HEK293 (cell line): ENCODE results near the gene TRAPPC3L.

Experiments used
- CTCF ChIA-PET: fragments of 350-600 bp; formaldehyde crosslinking; extraction: SDS; loops from one replicate; lab custom pipeline; 2021; ENCODE audit warnings: antibody characterized with exemption; lab: Yijun Ruan, JAX
- POLR2A ChIA-PET: fragments of 300-600 bp; formaldehyde crosslinking; extraction: SDS; loops from one replicate; lab custom pipeline; 2020; ENCODE audit warnings: antibody characterized with exemption, inconsistent platforms; lab: Yijun Ruan, JAX
- H3K27ac ChIP-seq: fragments of 200-500 bp; sonication (Bioruptor generic); 2 replicates; pipeline ENCODE4 v1.5.1; 2014; ENCODE audit warnings: low read depth, low read length, control low read depth, inconsistent platforms; ENCODE audit errors: extremely low read depth
- H3K36me3 ChIP-seq, 2 experiments: fragments of 200-500 bp in 1 of 2; sonication (Bioruptor generic) in 1 of 2; 1 replicate in 1 of 2; 2 replicates in 1 of 2; pipeline ENCODE4 v1.5.1; 2014 to 2017; ENCODE audit warnings: inconsistent platforms in 2 of 2, low read length in 2 of 2; ENCODE audit not compliant: control insufficient read depth in 2 of 2, insufficient read depth in 1 of 2
- H3K4me1 ChIP-seq: fragments of 200-500 bp; sonication (Bioruptor generic); 2 replicates; pipeline ENCODE4 v1.5.1; 2014; ENCODE audit warnings: mild to moderate bottlenecking, low read length, inconsistent platforms; ENCODE audit not compliant: control insufficient read depth, insufficient read depth
- H3K4me3 ChIP-seq: 2 replicates; pipeline ENCODE4 v1.5.1; 2011; ENCODE audit warnings: low read depth, mild to moderate bottlenecking, control low read depth, low read length, moderate library complexity
- H3K9me3 ChIP-seq: fragments of 200-500 bp; sonication (Bioruptor generic); 2 replicates; pipeline ENCODE4 v1.5.1; 2014; ENCODE audit warnings: low read depth, low read length, inconsistent platforms; ENCODE audit not compliant: control insufficient read depth, insufficient read depth
- IKZF3 ChIP-seq: fragments of 450-650 bp; IDR thresholded peaks from 2 replicates; pipeline ENCODE4 v1.5.0; 2018; ENCODE audit warnings: missing biosample characterization, mild to moderate bottlenecking, missing genetic modification characterization, moderate library complexity
- KLF7 ChIP-seq: fragments of 450-650 bp; formaldehyde crosslinking; IDR thresholded peaks from 2 replicates; pipeline ENCODE4 v1.5.1; 2016; ENCODE audit warnings: missing biosample characterization, missing genetic modification characterization, borderline replicate concordance
- RBAK ChIP-seq: fragments of 450-650 bp; formaldehyde crosslinking; IDR thresholded peaks from 2 replicates; pipeline ENCODE4 v1.5.1; 2016; ENCODE audit warnings: missing biosample characterization, missing genetic modification characterization
- SP2 ChIP-seq: fragments of 450-650 bp; formaldehyde crosslinking; IDR thresholded peaks from 2 replicates; pipeline ENCODE4 v1.5.1; 2016; ENCODE audit warnings: missing biosample characterization, missing genetic modification characterization
- TCF7L2 ChIP-seq: IDR thresholded peaks from 2 replicates; pipeline ENCODE4 v1.6.1; 2011; ENCODE audit warnings: low read depth, mild to moderate bottlenecking, inconsistent platforms, low read length, moderate library complexity, borderline replicate concordance
- YY2 ChIP-seq: fragments of 450-650 bp; formaldehyde crosslinking; IDR thresholded peaks from 2 replicates; pipeline ENCODE4 v1.5.1; 2016; ENCODE audit warnings: missing biosample characterization, missing genetic modification characterization
- ZBTB48 ChIP-seq: fragments of 450-650 bp; formaldehyde crosslinking; IDR thresholded peaks from 2 replicates; pipeline ENCODE4 v1.5.1; 2016; ENCODE audit warnings: missing biosample characterization, missing genetic modification characterization
- ZFP37 ChIP-seq: fragments of 450-650 bp; formaldehyde crosslinking; IDR thresholded peaks from 2 replicates; pipeline ENCODE4 v1.5.1; 2016; ENCODE audit warnings: missing biosample characterization, missing genetic modification characterization
- ZFP41 ChIP-seq: fragments of 450-650 bp; formaldehyde crosslinking; IDR thresholded peaks from 2 replicates; pipeline ENCODE4 v1.5.1; 2016; ENCODE audit warnings: missing biosample characterization, missing genetic modification characterization, borderline replicate concordance
- ZNF114 ChIP-seq: fragments of 450-650 bp; formaldehyde crosslinking; IDR thresholded peaks from 2 replicates; pipeline ENCODE4 v1.5.0; 2017; ENCODE audit warnings: missing biosample characterization, missing genetic modification characterization
- ZNF138 ChIP-seq: fragments of 450-650 bp; formaldehyde crosslinking; IDR thresholded peaks from 2 replicates; pipeline ENCODE4 v1.5.1; 2016; ENCODE audit warnings: missing biosample characterization, missing genetic modification characterization, borderline replicate concordance
- ZNF140 ChIP-seq: fragments of 450-650 bp; formaldehyde crosslinking; IDR thresholded peaks from 2 replicates; pipeline ENCODE4 v1.5.1; 2016; ENCODE audit warnings: missing biosample characterization, missing genetic modification characterization
- ZNF175 ChIP-seq: fragments of 450-650 bp; formaldehyde crosslinking; IDR thresholded peaks from 2 replicates; pipeline ENCODE4 v1.5.1; 2016; ENCODE audit warnings: missing biosample characterization, missing genetic modification characterization
- ZNF510 ChIP-seq: fragments of 450-650 bp; formaldehyde crosslinking; IDR thresholded peaks from 2 replicates; pipeline ENCODE4 v1.5.1; 2018; ENCODE audit warnings: mild to moderate bottlenecking, missing genetic modification characterization, missing biosample characterization; ENCODE audit not compliant: insufficient replicate concordance
- ZNF544 ChIP-seq: fragments of 450-650 bp; formaldehyde crosslinking; IDR thresholded peaks from 2 replicates; pipeline ENCODE4 v1.5.0; 2017; ENCODE audit warnings: missing biosample characterization, missing genetic modification characterization
- TF ChIP-seq, protein P1 (sequence below): fragments of 450-650 bp; formaldehyde crosslinking; IDR thresholded peaks from 2 replicates; pipeline ENCODE4 v1.5.1; 2016; ENCODE audit warnings: missing biosample characterization, missing genetic modification characterization
- TF ChIP-seq, protein P2 (sequence below): fragments of 450-650 bp; formaldehyde crosslinking; IDR thresholded peaks from 2 replicates; pipeline ENCODE4 v1.5.1; 2017; ENCODE audit warnings: missing biosample characterization, missing genetic modification characterization
- TF ChIP-seq, protein P3 (sequence below): fragments of 450-650 bp; formaldehyde crosslinking; IDR thresholded peaks from 2 replicates; pipeline ENCODE4 v1.5.1; 2016; ENCODE audit warnings: missing biosample characterization, missing genetic modification characterization
- TF ChIP-seq, protein P4 (sequence below): fragments of 450-650 bp; formaldehyde crosslinking; IDR thresholded peaks from 2 replicates; pipeline ENCODE4 v1.5.1; 2016; ENCODE audit warnings: missing biosample characterization, missing genetic modification characterization

The TRAPPC3L gene

DNA sequence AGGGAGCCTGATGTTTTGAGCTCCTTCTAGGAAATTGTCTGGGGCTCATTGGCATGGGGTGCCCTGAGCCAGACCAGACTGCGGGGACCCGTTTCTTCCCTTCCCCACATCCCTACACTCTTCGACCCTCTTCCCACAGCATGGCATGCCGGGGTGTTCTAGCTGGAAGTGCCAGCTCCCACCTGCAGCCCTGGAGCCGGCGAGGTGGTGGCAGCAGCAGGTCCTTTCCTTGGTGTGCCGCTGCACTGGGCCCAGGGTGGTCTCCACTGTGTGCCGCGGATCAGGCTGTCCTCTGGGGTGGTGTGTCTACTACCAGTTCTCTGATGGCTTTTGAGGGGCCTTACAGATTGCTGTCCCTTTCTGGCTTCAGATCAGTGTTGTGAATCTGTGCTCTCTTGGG, 18.3 kb upstream of the TRAPPC3L start (continued):
- TF ChIP-seq, protein P1, sequence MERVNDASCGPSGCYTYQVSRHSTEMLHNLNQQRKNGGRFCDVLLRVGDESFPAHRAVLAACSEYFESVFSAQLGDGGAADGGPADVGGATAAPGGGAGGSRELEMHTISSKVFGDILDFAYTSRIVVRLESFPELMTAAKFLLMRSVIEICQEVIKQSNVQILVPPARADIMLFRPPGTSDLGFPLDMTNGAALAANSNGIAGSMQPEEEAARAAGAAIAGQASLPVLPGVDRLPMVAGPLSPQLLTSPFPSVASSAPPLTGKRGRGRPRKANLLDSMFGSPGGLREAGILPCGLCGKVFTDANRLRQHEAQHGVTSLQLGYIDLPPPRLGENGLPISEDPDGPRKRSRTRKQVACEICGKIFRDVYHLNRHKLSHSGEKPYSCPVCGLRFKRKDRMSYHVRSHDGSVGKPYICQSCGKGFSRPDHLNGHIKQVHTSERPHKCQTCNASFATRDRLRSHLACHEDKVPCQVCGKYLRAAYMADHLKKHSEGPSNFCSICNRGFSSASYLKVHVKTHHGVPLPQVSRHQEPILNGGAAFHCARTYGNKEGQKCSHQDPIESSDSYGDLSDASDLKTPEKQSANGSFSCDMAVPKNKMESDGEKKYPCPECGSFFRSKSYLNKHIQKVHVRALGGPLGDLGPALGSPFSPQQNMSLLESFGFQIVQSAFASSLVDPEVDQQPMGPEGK, result no peak
- no peak for TF ChIP-seq ZFP41 (tag by site-specific recombination)

DNA sequence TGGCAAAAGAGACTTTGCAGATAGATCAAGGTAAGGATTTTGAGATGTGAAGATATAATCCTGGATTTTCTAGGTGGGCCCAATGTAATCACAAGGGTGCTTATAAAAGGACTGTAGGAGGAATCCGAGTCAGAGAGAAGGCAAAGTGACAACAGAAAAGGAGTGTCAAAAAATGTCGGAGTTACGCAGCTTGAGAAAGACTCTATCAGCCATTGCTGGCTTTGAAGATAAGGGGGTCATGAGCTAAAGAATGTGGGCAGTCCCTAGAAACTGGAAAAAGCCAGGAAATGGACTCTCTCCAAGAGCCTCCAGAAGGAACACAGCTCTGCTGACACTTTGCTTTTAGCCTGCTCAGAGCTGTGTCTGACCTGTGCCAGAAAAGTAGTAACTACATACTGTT, 17.1 kb upstream of the TRAPPC3L start:
- Histone ChIP-seq H3K27ac (no peak overlapping the region), H3K4me3 (no peak overlapping the region), H3K36me3 (no peaks in the 10 kb centered on the region), H3K4me1 (peaks cover 4% of the 10 kb centered on the region; the same call in 1 of the 2 replicates), H3K9me3 (no peaks in the 10 kb centered on the region)
- POLR2A ChIA-PET, result interaction anchor here (0.9 kb wide), 1 partner anchor 8 kb away, joined by 4 read pairs; no protein-coding TSS in a partner anchor
- CTCF ChIA-PET, result interaction anchor here (0.6 to 7.0 kb wide), 23 partner anchors 8 to 404 kb away, joined by 3 to 159 read pairs (median 5); partner anchors contain the start of genes CALHM4, CALHM5 and RWDD1
- no peak for TF ChIP-seq ZFP37 (tag by site-specific recombination)
- no peak for TF ChIP-seq IKZF3 (tag by site-specific recombination)
- TF ChIP-seq ZNF175 (tag by site-specific recombination), result no peak
- no peak for TF ChIP-seq RBAK (tag by site-specific recombination)
- TF ChIP-seq, protein P2, sequence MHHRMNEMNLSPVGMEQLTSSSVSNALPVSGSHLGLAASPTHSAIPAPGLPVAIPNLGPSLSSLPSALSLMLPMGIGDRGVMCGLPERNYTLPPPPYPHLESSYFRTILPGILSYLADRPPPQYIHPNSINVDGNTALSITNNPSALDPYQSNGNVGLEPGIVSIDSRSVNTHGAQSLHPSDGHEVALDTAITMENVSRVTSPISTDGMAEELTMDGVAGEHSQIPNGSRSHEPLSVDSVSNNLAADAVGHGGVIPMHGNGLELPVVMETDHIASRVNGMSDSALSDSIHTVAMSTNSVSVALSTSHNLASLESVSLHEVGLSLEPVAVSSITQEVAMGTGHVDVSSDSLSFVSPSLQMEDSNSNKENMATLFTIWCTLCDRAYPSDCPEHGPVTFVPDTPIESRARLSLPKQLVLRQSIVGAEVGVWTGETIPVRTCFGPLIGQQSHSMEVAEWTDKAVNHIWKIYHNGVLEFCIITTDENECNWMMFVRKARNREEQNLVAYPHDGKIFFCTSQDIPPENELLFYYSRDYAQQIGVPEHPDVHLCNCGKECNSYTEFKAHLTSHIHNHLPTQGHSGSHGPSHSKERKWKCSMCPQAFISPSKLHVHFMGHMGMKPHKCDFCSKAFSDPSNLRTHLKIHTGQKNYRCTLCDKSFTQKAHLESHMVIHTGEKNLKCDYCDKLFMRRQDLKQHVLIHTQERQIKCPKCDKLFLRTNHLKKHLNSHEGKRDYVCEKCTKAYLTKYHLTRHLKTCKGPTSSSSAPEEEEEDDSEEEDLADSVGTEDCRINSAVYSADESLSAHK, result no peak
- TF ChIP-seq ZFP41 (tag by site-specific recombination), result no peak
- TF ChIP-seq, protein P1, result no peak
- no peak for TF ChIP-seq KLF7 (tag by site-specific recombination)
- no peak for TF ChIP-seq YY2
- TF ChIP-seq SP2 (tag by site-specific recombination), result no peak
- TF ChIP-seq, protein P3, sequence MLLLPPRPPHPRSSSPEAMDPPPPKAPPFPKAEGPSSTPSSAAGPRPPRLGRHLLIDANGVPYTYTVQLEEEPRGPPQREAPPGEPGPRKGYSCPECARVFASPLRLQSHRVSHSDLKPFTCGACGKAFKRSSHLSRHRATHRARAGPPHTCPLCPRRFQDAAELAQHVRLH, result no peak
- TF ChIP-seq ZNF544, result no peak
- no peak for TF ChIP-seq ZNF140 (tag by site-specific recombination)

DNA sequence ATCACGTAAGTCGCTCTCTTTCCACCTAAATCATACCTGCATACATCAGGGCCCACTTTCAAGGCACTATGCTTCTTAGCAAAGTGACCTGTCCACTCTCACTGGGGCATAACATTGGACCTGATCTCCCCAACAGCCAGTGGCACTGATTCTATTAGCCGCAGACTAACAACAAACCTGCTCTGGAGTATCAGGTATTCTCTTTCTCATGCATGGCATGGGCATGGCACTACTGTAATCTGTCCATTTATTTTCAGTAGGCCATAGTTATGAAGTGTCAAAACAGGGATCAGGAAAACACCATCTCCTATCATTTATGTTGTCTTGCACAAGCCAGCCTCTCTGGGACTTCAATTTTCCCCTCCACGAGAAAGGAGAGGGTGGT, 16.5 kb upstream of the TRAPPC3L start:
- H3K27ac ChIP-seq, result no peak overlapping the region
- peaks cover 4% of the 10 kb centered on the region; the same call in 1 of the 2 replicates for H3K4me1 ChIP-seq
- CTCF ChIA-PET, result interaction anchor here (0.6 to 7.0 kb wide), 16 partner anchors 8 to 345 kb away, joined by 3 to 159 read pairs (median 8); partner anchors contain the start of genes CALHM4 and RWDD1
- POLR2A ChIA-PET, result interaction anchor here (0.9 kb wide), 1 partner anchor 9 kb away, joined by 4 read pairs; no protein-coding TSS in a partner anchor
- no peaks in the 10 kb centered on the region for H3K36me3 ChIP-seq
- no peaks in the 10 kb centered on the region for H3K9me3 ChIP-seq
- H3K4me3 ChIP-seq, result no peak overlapping the region
- TF ChIP-seq ZNF138 (tag by site-specific recombination) (no peak), ZNF510 (tag by site-specific recombination) (no peak), ZBTB48 (no peak), ZNF114 (tag by site-specific recombination) (no peak), TCF7L2 (no peak)
- TF ChIP-seq, protein P4, sequence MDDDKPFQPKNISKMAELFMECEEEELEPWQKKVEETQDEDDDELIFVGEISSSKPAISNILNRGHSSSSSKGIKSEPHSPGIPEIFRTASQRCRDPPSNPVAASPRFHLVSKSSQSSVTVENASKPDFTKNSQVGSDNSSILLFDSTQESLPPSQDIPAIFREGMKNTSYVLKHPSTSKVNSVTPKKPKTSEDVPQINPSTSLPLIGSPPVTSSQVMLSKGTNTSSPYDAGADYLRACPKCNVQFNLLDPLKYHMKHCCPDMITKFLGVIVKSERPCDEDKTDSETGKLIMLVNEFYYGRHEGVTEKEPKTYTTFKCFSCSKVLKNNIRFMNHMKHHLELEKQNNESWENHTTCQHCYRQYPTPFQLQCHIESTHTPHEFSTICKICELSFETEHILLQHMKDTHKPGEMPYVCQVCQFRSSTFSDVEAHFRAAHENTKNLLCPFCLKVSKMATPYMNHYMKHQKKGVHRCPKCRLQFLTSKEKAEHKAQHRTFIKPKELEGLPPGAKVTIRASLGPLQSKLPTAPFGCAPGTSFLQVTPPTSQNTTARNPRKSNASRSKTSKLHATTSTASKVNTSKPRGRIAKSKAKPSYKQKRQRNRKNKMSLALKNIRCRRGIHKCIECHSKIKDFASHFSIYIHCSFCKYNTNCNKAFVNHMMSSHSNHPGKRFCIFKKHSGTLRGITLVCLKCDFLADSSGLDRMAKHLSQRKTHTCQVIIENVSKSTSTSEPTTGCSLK (tag by site-specific recombination), result no peak
